TTC549 (cell line): ENCODE data around the gene CRABP2.

Experiments
- FAIRE-seq: peaks from 2 replicates; lab custom pipeline; 2012; peaks lifted over from hg19 to GRCh38; lab: Jason Lieb, UNC

CRABP2 gene

DNA sequence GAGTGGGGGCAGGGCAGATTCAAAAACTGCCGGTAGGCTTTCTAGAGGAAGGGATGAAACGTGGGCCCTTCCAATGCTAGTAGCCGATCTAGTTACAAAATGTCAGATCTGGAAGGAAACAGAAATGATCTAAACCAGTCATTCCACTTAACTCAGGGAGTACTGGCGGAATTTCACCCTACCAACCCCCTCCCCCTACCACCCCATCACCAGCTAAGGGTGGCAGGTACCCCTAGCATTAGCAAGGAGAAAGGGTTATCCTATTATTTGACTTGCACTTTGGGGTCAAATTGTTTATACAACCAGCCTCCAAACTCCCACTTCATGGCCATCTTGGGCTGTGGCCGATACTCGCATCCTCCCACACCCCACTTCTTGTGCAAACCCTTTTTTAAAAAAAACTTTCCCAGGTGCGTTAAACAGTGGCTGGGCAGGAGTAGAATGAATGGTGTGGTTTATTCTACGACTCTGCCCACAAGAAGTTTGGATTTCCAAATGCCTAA, 36.1 kb upstream of the CRABP2 start:
- FAIRE-seq: no peak

DNA sequence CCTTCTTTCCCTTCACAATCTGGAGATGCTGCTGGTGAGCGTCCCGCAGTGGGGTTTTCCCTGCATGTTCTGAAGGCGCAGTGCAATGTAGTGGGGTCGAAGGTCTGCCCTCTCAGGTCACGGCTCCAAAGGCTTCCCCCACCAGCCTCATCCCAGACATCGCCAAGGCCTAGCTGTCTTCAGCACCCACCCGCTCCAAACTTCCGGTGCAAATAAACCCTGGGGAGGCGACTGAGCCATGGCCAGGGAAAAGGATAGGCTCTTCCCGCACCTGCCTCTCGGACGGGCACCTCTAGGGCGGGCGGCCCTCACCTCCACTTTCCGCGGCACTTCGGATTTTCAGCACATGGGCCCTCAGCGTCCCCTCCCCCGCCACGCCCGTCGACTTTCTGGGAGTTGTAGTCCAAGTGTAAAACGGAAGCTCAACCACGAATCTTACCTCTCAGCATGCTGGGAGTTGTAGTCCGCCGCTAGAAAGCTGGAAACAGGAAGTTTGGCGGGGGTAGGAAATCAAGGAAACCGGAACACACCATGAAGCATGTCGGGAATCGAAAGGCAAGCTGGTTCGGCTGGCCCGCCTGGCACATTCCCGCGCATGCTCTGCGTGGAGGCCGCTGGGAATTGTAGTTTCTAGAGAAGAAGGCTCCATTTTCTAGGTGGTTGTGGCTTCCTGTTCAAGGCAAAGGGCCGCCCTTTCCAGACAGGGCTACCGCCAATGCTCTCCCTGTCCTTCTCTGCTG, 35.5 kb upstream of the CRABP2 start, which contains the start of gene MRPL24:
Gene MRPL24, minus strand, starts transcription at position 348 of the 740 bp plus-strand sequence. CDS start 2,384 bp downstream, outside the sequence.
- FAIRE-seq: peak; percentile 100

DNA sequence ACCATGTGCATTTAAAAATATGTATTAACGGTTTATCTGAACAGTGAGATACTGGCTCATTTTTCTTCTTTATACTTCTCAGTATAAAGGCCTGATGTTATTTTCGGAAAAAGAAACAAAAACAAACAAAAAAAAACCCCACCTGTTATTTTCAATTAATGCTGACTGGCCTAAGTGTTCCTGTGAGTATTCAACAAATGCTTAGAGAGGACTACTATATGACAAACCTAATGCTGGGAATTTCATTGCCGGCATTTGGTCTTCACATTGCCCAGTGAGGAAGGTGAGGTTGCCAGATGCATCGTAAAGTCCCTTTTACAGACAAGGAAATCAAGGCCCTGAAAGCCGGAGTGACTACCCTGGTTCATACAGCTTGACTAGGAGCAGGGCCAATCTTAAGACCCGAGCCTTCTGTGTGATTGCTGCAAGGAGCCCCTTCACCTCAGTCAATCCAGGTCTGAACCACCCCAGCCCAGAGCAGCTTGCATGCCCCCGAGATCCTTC, 34.9 kb upstream of the CRABP2 start:
- peak; percentile 22 for FAIRE-seq

DNA sequence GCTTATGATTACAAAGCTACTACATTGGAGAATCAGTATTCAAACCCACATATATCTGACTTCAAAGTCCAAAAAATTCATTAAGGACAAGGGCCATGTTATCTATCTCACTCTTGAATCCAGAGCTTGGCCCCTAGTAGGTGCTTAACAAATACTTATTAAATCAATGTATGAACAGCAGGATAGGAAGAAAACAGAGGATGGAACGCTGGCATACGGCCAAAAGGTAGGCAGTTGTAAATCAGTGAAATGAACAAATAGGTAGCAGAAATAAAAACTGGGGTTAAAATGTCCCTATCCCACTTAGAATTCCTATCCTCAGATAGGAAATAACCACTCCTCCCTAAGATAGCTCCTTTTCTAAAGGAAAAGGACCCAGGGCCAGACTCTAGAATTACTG, 33.5 kb upstream of the CRABP2 start:
- FAIRE-seq: no peak

DNA sequence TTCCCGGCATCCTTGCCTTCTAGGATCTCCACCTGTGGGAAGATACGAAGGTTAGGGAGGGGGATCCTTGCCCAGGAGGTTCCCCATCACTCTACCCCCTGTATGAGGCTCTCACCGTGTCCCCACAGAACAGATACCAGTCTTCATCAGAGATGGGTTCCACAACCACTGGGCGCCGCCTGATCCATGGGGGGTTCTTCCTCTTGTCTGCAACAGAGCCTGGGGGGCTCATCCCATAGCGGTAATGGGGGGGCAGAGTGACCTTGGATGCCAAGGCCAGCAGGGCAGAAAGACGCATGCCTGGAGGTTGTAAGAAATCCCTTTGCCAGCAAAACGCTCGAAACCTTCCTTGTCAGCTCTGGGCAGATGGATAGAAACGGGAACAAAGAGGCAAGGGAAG, 33.0 kb upstream of the CRABP2 start:
- no peak for FAIRE-seq

DNA sequence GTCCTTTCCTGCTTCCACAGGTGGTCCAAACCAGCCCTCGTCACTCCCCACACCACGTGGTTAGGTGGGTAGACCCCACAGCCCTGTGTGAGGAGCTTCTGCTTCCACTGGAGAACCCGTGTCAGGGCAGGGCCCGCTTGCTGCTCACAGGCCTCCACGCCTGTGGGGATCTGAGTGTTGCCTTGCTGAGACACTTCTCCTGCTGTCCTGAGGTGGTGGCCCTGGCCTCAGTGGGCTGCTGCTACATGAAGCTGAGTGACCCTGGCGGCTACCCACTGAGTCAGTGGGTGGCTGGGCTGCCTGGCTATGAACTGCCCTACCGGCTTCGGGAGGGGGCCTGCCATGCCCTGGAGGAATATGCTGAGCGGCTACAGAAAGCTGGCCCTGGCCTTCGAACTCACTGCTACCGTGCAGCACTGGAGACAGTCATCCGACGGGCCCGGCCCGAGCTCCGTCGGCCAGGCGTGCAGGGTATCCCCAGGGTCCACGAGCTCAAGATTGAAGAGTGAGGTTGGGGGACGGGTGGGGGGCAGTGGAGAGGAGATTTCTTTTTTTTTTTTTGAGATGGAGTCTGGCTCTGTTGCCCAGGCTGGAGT, 28.7 kb upstream of the CRABP2 start:
- FAIRE-seq: no peak

DNA sequence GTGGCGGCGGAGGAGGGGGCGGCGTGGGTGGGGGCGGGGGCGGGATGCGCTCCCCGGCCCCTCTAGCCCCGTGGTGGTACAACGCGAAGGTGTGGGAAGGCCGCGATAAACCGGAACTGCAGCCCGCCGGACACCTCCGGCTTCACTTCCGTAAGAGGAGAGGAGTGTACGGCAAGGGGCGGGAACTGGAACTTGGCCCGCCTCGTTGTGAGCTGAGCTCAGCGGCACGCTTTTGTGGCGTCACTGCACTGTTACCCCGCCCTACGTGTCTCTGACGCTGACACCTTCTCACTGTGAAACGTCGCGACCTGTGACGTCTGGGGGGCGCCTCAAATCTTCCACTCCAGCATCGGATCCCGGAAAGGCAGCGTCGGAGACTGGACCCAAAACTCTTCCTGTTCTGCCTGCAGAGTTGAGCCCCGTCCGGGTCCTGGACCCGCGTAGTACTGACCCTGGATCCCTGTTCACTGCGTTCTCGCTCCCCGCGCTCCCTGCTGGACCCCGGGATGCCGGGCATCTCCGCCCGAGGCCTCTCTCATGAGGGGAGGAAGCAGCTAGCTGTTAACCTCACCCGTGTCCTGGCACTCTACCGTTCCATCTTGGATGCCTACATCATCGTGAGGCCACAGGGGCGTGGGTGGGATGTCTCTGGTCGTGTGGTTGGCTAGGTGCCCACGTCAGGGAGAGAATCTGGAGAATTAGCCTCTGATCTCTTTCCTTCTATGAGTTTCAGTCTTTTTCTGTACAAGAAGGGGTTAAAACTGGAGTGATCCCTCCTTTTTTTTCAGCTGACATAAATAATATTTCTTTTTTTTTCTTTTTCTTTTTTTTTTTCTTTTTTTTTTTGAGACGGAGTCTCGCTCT, 23.4 kb upstream of the CRABP2 start, which contains the start of gene ISG20L2:
Gene ISG20L2, minus strand, starts transcription at position 168 of the 864 bp plus-strand sequence. CDS start 1,114 bp downstream, outside the sequence.
- peak; percentile 90 for FAIRE-seq

DNA sequence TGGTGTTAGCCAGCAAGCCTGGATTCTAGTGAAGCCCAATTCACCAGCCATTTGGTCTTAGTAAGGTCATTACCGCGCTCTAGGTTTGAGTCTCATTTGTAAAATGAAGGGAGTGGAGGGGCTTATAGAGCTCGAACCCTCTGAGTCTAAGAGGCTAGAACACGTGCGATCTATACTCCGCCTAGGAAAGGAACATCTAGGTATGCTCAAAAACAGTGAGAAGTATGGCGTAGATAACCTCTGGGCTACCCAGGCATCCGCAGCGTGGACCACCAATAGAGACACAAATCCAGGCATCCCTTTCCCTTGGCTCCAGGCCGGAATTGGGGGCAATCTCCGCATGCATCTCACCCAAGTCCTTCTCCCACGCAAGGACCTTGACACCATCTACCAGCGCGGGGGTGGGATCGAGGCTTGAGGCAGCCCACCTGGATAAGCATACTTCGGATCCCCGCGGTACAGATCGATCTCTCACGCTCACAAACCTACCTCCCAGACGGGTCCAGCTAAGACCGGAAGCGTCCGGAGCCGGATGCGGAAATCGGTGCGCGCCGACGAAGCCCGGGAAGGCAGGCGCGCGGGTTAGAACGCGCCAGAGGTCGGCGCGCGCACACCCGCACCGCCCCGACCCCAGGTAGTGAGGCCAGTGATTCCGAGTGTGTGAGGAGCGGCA, 22.7 kb upstream of the CRABP2 start, which contains the start of gene METTL25B:
Gene METTL25B, plus strand, starts transcription at position 544 of the 673 bp plus-strand sequence. CDS start 636 bp downstream, outside the sequence.
- FAIRE-seq: no peak

DNA sequence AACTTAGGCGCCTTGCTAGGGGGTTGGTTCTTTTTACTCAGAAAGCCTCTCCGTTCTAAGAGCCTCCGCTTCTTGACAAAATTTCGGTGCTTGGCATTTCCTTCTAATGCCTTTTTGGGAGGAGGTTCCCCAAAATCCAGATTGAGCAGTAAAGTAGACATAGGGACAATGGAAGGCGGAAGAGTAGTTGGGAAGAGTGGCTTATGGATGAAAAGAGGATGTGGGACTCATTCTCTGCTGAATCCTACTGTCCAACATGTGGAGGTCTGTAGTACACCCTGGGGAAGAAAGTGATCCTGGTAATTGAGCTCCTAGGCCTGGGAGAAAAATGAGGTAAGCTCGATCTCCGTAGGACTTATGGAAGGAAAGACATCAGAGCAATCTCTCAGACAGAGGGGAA, 22.1 kb upstream of the CRABP2 start:
- no peak for FAIRE-seq

DNA sequence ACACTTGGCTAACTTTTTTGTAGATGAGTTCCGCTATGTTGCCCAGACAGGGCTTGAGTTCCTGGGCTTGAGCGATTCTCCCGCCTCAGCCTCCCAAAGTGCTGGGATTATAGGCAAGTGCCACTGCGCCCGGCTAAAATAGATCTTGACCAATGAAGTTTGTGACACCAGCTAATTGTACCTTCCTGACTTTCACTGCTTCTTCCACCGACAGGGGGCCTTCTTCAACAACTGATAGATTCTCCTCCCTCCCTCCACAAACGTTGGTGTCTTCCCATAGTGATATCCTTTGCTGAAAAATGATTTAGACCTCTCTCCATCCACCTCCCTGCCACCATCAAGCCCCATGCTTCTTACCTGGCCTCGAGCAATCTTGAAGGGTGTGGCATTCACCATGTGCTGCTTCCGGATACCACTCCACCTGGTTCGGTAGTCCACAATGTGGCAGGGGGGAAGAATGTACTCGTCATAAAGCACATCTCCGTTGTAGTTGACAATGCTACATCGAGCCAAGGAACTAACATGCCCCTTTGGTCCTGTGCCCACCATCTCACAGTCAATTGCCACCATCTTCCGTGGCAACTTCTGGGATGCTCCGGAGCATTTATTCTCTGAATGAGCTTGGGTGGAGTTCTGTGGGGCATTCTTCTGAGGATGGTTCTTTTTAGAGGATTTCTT, 21.3 kb upstream of the CRABP2 start:
- peak; percentile 13 for FAIRE-seq

DNA sequence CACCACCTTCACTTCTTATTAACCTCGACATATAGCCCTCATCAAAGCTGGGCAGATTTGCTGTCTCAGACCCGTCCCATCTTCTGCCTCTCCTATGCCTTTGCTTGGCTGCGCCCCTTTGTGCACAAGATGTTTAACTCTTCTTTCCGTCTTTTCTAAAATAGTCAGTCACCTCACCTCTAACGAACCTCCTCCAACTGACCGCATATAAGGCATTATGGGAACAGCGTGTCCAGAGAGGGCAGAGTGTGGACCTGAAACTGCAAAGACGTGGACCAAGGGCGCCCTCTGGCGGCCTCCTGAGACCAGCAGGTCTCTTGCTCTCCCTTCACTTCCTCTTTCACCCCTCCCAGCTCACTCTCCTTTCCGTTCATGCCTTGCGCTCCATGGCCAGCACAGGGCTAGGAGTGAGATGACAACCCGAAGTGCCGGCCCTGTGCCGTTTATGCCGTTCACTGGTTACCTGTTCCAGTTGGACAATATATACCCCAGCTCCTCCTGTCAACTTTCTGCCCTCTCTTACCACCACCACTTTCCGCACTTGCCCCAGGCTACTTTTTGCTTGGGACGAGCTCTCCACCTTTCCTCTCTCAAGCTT, 20.4 kb upstream of the CRABP2 start:
- FAIRE-seq: peak; percentile 90

DNA sequence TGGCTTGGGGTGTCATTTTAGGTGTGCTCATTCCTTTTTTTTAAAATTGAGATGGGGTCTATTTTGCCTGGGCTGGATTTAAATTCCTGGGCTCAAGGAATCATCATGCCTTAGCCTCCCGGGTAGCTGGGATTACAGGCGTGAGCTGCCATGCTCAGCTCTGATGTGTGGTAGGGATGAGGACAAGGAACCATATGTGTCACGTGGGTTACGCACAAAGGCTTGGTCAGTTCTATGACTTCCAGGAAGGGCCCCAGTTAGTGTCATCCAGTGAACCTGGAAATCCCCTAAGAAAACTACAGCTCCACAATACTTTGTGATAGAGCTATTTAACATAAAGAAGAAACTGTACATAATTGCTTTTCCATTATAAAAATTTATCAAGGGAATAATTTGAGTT, 16.2 kb upstream of the CRABP2 start:
- no peak for FAIRE-seq

DNA sequence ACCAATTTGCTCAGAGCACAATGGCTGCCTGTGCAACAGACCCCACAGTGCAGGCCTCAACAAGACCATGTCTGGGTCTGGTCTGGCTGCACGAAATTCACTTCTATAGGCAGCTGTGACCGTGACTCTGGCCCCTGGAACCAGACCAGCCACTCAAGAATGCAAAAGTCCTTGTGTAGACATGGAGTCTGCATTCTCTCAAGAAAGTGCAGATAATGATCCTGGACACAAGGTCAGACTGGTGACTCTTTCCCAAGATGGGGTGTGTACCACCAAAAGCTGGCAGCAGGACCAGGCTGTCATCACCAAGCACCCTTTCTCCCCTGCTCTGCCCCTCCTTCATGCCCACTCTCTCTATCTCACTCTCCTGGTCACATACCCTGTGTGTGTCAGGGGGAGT, 15.7 kb upstream of the CRABP2 start:
- no peak for FAIRE-seq

DNA sequence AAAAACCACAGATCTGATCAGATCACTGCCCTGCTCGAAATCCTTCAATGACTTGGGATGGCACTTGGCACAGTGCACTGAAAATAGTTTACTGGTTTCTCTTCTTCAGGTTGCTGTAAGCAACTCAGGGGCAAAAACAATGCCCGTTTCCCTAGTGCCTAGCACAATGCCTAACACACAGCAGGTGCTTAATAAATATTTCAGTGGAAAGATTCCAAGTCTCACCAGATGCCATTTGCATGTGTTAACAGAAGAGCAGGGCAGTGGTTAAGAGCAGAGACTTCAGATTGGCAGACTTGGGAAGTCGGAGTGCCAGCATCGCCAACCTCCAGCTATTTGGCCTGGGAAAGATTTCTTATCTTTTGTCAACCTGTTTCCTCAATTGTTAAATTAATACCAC, 12.0 kb upstream of the CRABP2 start:
- FAIRE-seq: no peak

DNA sequence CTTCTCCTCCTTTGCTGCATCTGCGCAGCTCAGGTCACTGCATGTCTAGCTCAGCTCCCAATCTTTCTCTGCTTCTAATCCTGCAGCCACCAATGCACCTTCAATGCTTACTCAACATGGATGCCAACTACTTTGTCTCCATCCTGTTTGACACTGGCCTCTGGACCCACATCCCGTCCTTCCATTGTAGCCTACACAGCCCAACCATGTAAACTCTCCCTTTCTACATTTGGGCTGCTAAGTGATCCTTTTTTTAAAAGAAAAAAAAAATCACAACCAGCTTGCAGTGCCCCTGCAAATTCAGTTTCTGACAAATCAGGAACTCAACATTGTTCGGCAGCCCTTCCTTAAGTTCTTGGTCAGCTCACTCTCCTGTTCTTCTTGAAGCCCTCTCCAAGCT, 9.4 kb upstream of the CRABP2 start:
- FAIRE-seq: peak; percentile 19

DNA sequence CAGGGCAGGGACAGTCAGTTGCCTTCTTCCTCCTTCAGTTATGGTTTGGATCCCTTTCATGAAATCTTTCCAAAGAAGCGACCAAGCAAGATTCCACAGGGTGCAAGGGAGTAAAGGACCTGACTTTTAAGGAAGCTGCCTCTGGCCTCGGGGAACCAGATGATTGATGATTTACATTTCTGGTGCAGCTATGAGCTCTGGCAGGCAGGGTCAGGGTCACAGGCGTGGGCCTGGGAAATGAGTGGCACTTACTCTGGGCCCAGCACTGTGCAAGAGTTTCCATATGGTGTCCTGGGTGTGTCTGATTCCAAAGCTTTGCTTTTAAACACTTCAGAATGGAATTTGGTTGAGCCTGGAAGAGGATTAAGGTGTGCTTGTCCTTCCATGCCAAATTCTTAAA, 7.2 kb upstream of the CRABP2 start:
- FAIRE-seq: no peak

DNA sequence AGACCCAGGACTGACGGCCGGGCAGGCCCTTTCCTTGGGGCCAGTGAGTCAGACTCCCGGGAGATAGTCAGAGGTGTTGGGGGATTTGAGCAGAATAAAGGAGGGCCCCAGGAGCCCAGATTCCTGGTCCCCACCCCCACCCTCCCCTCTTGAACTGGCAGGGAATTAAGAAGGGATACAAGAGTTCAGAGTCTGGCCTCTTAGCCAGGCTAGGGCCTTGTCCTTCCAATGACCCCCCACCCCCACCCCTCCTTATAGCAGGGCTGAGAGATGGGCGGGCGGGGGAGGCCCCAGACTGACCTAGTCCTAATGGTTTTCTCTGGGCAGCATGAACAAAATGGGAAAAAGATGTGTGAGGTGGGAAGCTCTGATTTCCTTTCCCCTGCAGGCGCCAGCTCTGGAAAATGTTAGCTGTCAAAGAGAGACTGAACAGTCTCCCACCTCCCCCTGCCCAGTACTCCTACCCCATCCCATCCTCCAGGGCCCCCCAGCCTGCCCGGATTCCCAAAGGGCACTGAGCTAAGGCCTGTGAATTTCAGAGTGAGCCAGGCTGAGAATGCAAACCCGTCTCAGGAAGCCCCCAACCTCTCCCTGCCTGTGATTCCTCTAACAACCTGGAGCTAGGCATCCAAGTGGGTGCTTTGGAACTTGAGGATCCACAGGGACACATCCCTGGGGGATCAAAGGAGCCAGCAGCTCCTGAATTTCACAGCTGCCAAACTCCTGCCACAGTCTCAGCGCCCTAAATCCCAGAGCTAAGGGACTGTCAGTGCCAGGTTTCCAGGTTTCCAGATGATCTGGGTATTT, 5.8 kb upstream of the CRABP2 start:
- FAIRE-seq: no peak

DNA sequence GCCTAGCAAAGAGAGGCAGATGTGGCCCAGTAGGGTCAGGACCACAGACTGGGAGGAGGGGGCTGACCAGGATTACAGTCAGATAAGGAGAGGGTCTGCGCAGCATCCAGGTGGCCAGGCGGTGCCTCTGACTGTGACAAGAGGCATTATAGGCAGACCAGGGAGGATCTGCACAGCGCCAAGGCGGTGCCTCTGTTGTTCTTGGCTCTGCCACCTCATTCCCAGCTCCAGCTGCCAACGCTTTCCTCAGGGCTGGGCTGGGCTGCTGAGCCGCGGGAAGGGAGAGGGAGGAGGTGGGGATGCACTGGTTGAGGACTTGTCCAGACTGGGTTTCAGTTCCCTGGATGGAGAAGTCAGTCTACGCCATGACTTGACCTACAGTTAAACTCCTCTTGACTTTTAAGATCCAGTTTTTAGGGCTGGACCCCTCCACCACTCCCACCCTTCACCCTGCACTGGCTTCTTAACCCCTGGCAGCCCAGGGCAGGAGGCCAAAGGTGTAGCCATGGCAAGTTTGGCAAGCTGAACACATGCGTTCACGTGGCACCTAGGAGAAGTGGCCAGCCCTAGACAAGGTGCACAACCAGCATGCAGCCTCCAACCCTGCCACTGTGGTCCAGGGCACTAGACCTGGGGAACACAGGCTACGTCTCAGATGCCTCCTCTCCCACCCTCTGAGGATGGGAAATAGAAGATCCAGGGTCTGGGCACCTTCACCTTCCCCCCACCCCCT, 4.5 kb upstream of the CRABP2 start:
- no peak for FAIRE-seq

DNA sequence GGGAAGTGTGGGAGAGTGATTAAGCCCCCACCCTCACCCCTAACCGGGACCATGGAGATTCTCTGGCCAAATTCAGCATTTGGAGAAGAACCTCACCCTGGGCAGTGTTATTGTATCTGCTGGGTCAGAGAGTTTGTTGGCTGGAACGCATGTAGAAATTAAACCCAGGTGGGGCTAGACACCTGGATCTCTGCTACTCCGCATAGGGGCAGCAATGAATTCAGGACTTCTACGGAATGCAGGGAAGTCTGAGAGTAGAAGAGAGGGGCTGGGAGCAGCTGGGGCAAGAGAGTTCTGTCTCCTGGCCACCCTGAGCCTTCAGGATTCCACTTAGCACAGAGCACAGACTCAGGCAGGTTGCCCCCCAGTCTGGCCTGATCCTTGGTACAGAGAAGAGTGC, 3.6 kb upstream of the CRABP2 start:
- FAIRE-seq: no peak
